HCT116 (cell line): Measurements from ENCODE around the gene NLRC5. TPM values are rescaled to one million over a fixed set of nuclear protein-coding genes. Genes with fewer than 3 reads are reported as not detected.

ENCODE experiments used
- ATAC-seq: fragments of 200-7000 bp; cut with Tn5 transposase; 2 replicates; pipeline ENCODE4 v1.9.1; 2020; ENCODE audit warnings: mild to moderate bottlenecking, moderate library complexity
- BruUV-seq: library from RNA; stranded (reverse); fragments of 400-500 nt; replicated peaks from 2 replicates; lab custom pipeline; 2021; lab: Mats Ljungman, UMichigan
- CTCF ChIA-PET: fragments of 300-600 bp; sonication (Branson Sonifier 250); formaldehyde crosslinking; loops from one replicate; lab custom pipeline; 2021; ENCODE audit warnings: antibody characterized with exemption; lab: Charles Lee
- POLR2A ChIA-PET: fragments of 300-600, 350-600 bp; sonication (Branson Sonifier 250); formaldehyde crosslinking; loops from one replicate; lab custom pipeline; 2021; ENCODE audit warnings: antibody characterized with exemption; lab: Charles Lee
- RAD21 ChIA-PET, 2 experiments: fragments of 300-600 bp; sonication (Branson Sonifier 250); formaldehyde crosslinking; loops; one replicate each; lab custom pipeline; 2023; ENCODE audit warnings: low total read pairs in 2 of 2; ENCODE audit not compliant: uncharacterized antibody in 2 of 2, unreplicated experiment in 2 of 2, low non-redundant PET in 1 of 2; lab: Charles Lee
- DNase-seq: peaks from one replicate; pipeline ENCODE4 v3.0.0-alpha.2; 2010; ENCODE audit warnings: low read depth, low spot score
- H2AFZ ChIP-seq: fragments of 200-600 bp; shearing (Covaris generic), sonication (generic); 2 replicates; pipeline ENCODE4 v1.6.1; 2017; ENCODE audit warnings: low read depth, mixed run types, mixed read lengths, antibody characterized with exemption, low read length; ENCODE audit not compliant: poor library complexity, severe bottlenecking
- H3K27ac ChIP-seq: 2 replicates; pipeline ENCODE4 v1.5.1; 2012; ENCODE audit warnings: low read depth, low read length
- H3K27me3 ChIP-seq: fragments of 200-600 bp; sonication (generic); 2 replicates; pipeline ENCODE4 v1.6.1; 2016; ENCODE audit warnings: mixed run types, low read length, mixed read lengths; ENCODE audit not compliant: insufficient read depth
- H3K36me3 ChIP-seq, 2 experiments: fragments of 200-500 bp in 1 of 2; fragments of 200-600 bp in 1 of 2; sonication (Bioruptor generic) in 1 of 2; sonication (generic) in 1 of 2; 2 replicates each; pipeline versions ENCODE4 v1.5.1 to v1.6.1; 2014 to 2016; ENCODE audit warnings: low read length in 2 of 2, inconsistent platforms in 1 of 2, mixed read lengths in 1 of 2, mixed run types in 1 of 2; ENCODE audit not compliant: insufficient read depth in 2 of 2, control insufficient read depth in 1 of 2
- H3K4me1 ChIP-seq, 2 experiments: fragments of 200-600 bp in 1 of 2; sonication (generic) in 1 of 2; 2 replicates each; pipeline versions ENCODE4 v1.5.1 to v1.6.1; 2012 to 2017; ENCODE audit warnings: low read length in 2 of 2, inconsistent platforms in 1 of 2, mild to moderate bottlenecking in 1 of 2, mixed read lengths in 1 of 2, mixed run types in 1 of 2, moderate library complexity in 1 of 2; ENCODE audit not compliant: insufficient read depth in 2 of 2, control insufficient read depth in 1 of 2
- H3K4me2 ChIP-seq: fragments of 200-600 bp; sonication (generic); 2 replicates; pipeline ENCODE4 v1.6.1; 2017; ENCODE audit warnings: mixed run types, low read length, mixed read lengths
- H3K4me3 ChIP-seq, 2 experiments: fragments of 200-600 bp in 1 of 2; sonication (generic) in 1 of 2; replicated peaks in 1 of 2; 2 replicates each; pipeline ENCODE4 v1.5.1; 2011 to 2016; ENCODE audit warnings: low read length in 2 of 2, control low read depth in 1 of 2, low read depth in 1 of 2, mild to moderate bottlenecking in 1 of 2, mixed read lengths in 1 of 2, mixed run types in 1 of 2
- H3K79me2 ChIP-seq: fragments of 200-600 bp; sonication (generic); 2 replicates; pipeline ENCODE4 v1.6.1; 2017; ENCODE audit warnings: mild to moderate bottlenecking, mixed run types, low read length, moderate library complexity, mixed read lengths; ENCODE audit not compliant: insufficient read depth
- H3K9ac ChIP-seq: fragments of 200-600 bp; sonication (generic); 2 replicates; pipeline ENCODE4 v1.6.1; 2016; ENCODE audit warnings: low read length, mixed read lengths
- H3K9me2 ChIP-seq: fragments of 200-600 bp; sonication (generic), shearing (Covaris generic); 2 replicates; pipeline ENCODE4 v1.6.1; 2017; ENCODE audit warnings: mixed run types, mild to moderate bottlenecking, moderate library complexity; ENCODE audit not compliant: insufficient read depth
- H3K9me3 ChIP-seq, 2 experiments: fragments of 200-500 bp in 1 of 2; fragments of 200-600 bp in 1 of 2; sonication (Bioruptor generic) in 1 of 2; sonication (generic) in 1 of 2; 2 replicates each; pipeline ENCODE4 v1.6.1; 2014 to 2017; ENCODE audit warnings: low read length in 2 of 2, mixed read lengths in 2 of 2, inconsistent platforms in 1 of 2, low read depth in 1 of 2, mild to moderate bottlenecking in 1 of 2, mixed run types in 1 of 2, moderate library complexity in 1 of 2; ENCODE audit not compliant: control insufficient read depth in 1 of 2, insufficient read depth in 1 of 2
- H4K20me1 ChIP-seq: fragments of 200-600 bp; sonication (generic), shearing (Covaris generic); 2 replicates; pipeline ENCODE4 v1.6.1; 2017; ENCODE audit warnings: mixed run types, mild to moderate bottlenecking, moderate library complexity; ENCODE audit not compliant: insufficient read depth
- ATF3 ChIP-seq: IDR thresholded peaks from 2 replicates; pipeline ENCODE4 v1.6.1; 2012
- CEBPB ChIP-seq: IDR thresholded peaks from 2 replicates; pipeline ENCODE4 v1.6.1; 2012; ENCODE audit warnings: low read depth
- EGR1 ChIP-seq: IDR thresholded peaks from 2 replicates; pipeline ENCODE4 v1.6.1; 2012; ENCODE audit warnings: low read depth
- EZH2phosphoT487 ChIP-seq: fragments of 200-600 bp; IDR thresholded peaks from 2 replicates; pipeline ENCODE4 v1.6.1; 2018; ENCODE audit warnings: antibody characterized with exemption, borderline replicate concordance
- POLR2A ChIP-seq: IDR thresholded peaks from 2 replicates; pipeline ENCODE4 v1.7.0; 2011; ENCODE audit warnings: borderline replicate concordance; ENCODE audit not compliant: insufficient read depth, insufficient read length; ENCODE audit errors: extremely low read depth
- POLR2AphosphoS5 ChIP-seq: IDR thresholded peaks from 2 replicates; pipeline ENCODE4 v1.6.1; 2011; ENCODE audit warnings: mild to moderate bottlenecking, low read depth, low read length, moderate library complexity
- RAD21 ChIP-seq: IDR thresholded peaks from 2 replicates; pipeline ENCODE4 v1.6.1; 2012; ENCODE audit warnings: low read depth, mild to moderate bottlenecking
- SP1 ChIP-seq: IDR thresholded peaks from 2 replicates; pipeline ENCODE4 v1.6.1; 2012; ENCODE audit warnings: low read depth
- SRF ChIP-seq: IDR thresholded peaks from 2 replicates; pipeline ENCODE4 v1.6.1; 2012; ENCODE audit warnings: low read depth
- ZBTB33 ChIP-seq: IDR thresholded peaks from 2 replicates; pipeline ENCODE4 v1.6.1; 2011; ENCODE audit warnings: mild to moderate bottlenecking, low read length, moderate library complexity; ENCODE audit not compliant: insufficient replicate concordance; ENCODE audit errors: extremely low read depth
- ZFX ChIP-seq: fragments of 450-650 bp; IDR thresholded peaks from 2 replicates; pipeline ENCODE4 v1.6.1; 2017
- intact Hi-C: fragments of 100-400 bp; cut with micrococcal nuclease; formaldehyde crosslinking; loops from 2 replicates; pipeline ENCODE4 v1.10.0; 2022
- total RNA-seq: library from RNA; stranded (reverse); gene quantifications from one replicate; pipeline ENCODE4 v1.2.1, GENCODE V29; 2021; ENCODE audit not compliant: unreplicated experiment
- TF ChIP-seq, protein P1 (sequence below): IDR thresholded peaks from 2 replicates; pipeline ENCODE4 v1.6.1; 2012
- TF ChIP-seq, protein P2 (sequence below): IDR thresholded peaks from 2 replicates; pipeline ENCODE4 v1.6.1; 2012; ENCODE audit warnings: low read depth

NLRC5 gene
- total RNA-seq, 1 experiment from 2014 or later = 10.4 TPM

DNA sequence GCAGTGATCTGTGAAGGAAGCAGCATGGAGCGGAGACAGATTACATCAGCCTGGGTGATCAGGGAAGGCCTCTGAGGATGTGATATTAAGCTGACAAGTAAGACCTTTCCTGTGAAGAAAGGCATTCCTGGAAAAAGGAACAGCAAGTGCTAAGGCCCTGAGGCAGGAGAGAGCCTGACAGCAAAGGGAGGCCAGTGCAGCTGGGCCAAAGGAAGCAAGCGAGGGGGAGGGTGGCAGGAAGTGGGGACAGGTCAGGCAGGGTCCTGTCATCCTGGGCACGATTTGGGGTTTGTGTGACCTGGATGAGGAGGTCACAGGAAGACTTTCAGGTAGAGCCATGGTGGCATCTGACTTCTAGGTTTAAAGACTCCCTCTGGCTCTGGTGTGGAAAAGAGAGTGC, 115.3 kb downstream of the NLRC5 start:
- Histone ChIP-seq H3K4me2 (no peak overlapping the region), H3K9me3 (no peaks in the 10 kb centered on the region), H3K27ac (no peak overlapping the region)
- CTCF ChIA-PET = interaction anchor here (1.7 kb wide), 1 partner anchor 12 kb away, joined by 6 read pairs; the partner anchor contains the start of gene CPNE2
- intact Hi-C loops = no loop called here
- no peak for ATAC-seq
- TF ChIP-seq SRF (no peak), ATF3 (no peak), POLR2AphosphoS5 (no peak), SP1 (no peak), ZFX (no peak), EZH2phosphoT487 (no peak), EGR1 (no peak), ZBTB33 (no peak), POLR2A (no peak), RAD21 (no peak), CEBPB (no peak)
- TF ChIP-seq, protein P1, sequence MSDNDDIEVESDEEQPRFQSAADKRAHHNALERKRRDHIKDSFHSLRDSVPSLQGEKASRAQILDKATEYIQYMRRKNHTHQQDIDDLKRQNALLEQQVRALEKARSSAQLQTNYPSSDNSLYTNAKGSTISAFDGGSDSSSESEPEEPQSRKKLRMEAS = no peak
- TF ChIP-seq, protein P2, sequence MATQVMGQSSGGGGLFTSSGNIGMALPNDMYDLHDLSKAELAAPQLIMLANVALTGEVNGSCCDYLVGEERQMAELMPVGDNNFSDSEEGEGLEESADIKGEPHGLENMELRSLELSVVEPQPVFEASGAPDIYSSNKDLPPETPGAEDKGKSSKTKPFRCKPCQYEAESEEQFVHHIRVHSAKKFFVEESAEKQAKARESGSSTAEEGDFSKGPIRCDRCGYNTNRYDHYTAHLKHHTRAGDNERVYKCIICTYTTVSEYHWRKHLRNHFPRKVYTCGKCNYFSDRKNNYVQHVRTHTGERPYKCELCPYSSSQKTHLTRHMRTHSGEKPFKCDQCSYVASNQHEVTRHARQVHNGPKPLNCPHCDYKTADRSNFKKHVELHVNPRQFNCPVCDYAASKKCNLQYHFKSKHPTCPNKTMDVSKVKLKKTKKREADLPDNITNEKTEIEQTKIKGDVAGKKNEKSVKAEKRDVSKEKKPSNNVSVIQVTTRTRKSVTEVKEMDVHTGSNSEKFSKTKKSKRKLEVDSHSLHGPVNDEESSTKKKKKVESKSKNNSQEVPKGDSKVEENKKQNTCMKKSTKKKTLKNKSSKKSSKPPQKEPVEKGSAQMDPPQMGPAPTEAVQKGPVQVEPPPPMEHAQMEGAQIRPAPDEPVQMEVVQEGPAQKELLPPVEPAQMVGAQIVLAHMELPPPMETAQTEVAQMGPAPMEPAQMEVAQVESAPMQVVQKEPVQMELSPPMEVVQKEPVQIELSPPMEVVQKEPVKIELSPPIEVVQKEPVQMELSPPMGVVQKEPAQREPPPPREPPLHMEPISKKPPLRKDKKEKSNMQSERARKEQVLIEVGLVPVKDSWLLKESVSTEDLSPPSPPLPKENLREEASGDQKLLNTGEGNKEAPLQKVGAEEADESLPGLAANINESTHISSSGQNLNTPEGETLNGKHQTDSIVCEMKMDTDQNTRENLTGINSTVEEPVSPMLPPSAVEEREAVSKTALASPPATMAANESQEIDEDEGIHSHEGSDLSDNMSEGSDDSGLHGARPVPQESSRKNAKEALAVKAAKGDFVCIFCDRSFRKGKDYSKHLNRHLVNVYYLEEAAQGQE = no peak
- TF ChIP-seq, all 23 proteins: peak for 0
- Histone ChIP-seq H4K20me1 (no peaks in the 10 kb centered on the region), H3K27me3 (no peaks in the 10 kb centered on the region), H3K79me2 (peaks cover 5% of the 10 kb centered on the region; the same call in 1 of the 2 replicates), H3K36me3 (no peaks in the 10 kb centered on the region), H3K4me3 (no peak overlapping the region), H2AFZ (no peak overlapping the region), H3K9ac (no peak overlapping the region), H3K9me2 (no peaks in the 10 kb centered on the region), H3K4me1 (peaks cover 9 to 54% of the 10 kb centered on the region in 2 experiments)
- RAD21 ChIA-PET = no interaction called here
- no peak for DNase-seq
- no TSS peak for BruUV-seq
- POLR2A ChIA-PET = no interaction called here
